D721Med (cell line): ENCODE results near the gene CAPN14.

Source experiments
- DNase-seq: peaks from one replicate; pipeline ENCODE4 v3.0.0; 2011; ENCODE audit warnings: low spot score; ENCODE audit not compliant: insufficient read length
- FAIRE-seq: peaks from 2 replicates; lab custom pipeline; 2011; peaks lifted over from hg19 to GRCh38; lab: Jason Lieb, UNC
- TF ChIP-seq, protein P1 (sequence below): IDR thresholded peaks from 2 replicates; pipeline ENCODE4 v1.5.1; 2012; ENCODE audit warnings: mild to moderate bottlenecking, control low read depth; ENCODE audit not compliant: insufficient read depth; ENCODE audit errors: missing control alignments

CAPN14 gene

GRCh38 chr2:31231571-31232302, 14.4 kb upstream of the CAPN14 start:
- DNase-seq (no peak), FAIRE-seq (no peak)
- TF ChIP-seq, protein P1, sequence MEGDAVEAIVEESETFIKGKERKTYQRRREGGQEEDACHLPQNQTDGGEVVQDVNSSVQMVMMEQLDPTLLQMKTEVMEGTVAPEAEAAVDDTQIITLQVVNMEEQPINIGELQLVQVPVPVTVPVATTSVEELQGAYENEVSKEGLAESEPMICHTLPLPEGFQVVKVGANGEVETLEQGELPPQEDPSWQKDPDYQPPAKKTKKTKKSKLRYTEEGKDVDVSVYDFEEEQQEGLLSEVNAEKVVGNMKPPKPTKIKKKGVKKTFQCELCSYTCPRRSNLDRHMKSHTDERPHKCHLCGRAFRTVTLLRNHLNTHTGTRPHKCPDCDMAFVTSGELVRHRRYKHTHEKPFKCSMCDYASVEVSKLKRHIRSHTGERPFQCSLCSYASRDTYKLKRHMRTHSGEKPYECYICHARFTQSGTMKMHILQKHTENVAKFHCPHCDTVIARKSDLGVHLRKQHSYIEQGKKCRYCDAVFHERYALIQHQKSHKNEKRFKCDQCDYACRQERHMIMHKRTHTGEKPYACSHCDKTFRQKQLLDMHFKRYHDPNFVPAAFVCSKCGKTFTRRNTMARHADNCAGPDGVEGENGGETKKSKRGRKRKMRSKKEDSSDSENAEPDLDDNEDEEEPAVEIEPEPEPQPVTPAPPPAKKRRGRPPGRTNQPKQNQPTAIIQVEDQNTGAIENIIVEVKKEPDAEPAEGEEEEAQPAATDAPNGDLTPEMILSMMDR, result no peak

DNA sequence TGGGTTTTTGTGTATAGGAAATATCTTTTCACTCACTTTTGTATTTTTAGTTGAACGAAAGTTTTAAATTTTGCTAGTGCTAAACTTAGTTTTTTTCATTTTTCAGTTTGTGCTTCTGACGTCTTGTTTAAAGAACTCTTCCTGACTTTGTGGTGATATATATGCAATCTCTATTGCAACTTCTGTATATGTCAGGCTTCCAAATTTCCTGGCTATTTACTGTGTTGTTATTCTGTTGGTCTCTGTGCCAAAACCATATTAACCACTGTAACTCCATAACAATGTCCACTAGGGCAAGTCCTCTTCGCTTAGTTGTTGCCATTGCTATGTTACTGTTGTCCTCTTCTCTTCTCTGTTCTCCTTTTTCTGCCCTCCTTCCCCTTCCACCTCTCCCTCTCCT, 13.4 kb upstream of the CAPN14 start:
- TF ChIP-seq, protein P1, result no peak
- DNase-seq (no peak), FAIRE-seq (no peak)

DNA sequence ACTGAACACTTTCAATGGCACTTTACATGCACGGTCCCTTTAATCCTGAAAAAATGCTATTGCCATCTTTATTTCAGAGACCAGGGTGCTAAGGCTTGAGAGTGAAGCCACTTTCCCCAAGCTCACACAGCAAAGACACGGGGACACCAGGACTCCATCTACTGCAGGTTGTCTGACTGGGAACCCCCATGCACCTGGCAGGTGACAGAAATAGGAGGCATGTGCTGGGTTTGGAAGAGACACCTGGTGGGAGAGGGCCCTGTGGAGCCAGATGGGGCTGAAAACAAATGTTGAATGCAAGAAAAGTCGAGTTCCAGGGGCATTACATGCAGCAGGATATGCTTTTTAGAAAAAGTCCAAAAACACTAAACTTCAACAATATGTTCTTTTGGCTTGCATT, 11.4 kb upstream of the CAPN14 start:
- TF ChIP-seq, protein P1, result no peak
- FAIRE-seq (no peak), DNase-seq (no peak)

GRCh38 chr2:31227711-31228125, 10.4 kb upstream of the CAPN14 start:
- no peak for DNase-seq
- TF ChIP-seq, protein P1, result no peak
- FAIRE-seq, result no peak

DNA sequence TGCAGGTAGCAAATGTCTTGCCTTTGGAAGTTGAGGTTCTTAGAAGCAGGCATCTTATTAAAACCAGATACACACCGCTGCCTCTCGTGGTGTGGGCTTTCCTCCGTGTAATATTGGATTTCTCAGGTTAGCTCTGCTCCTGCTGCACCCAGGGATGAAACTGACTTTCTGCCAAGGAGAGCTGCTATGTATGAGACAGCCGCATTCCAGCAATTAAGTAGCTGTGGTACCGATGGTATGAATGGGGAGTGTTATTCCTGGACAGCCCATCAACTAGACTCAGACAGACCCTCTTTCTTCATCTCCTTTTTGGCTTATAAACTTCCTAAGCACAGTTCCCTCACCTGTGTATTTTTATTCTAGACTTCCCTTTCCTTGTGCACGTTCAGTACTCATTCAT, 9.8 kb upstream of the CAPN14 start:
- TF ChIP-seq, protein P1, result no peak
- FAIRE-seq (no peak), DNase-seq (no peak)

DNA sequence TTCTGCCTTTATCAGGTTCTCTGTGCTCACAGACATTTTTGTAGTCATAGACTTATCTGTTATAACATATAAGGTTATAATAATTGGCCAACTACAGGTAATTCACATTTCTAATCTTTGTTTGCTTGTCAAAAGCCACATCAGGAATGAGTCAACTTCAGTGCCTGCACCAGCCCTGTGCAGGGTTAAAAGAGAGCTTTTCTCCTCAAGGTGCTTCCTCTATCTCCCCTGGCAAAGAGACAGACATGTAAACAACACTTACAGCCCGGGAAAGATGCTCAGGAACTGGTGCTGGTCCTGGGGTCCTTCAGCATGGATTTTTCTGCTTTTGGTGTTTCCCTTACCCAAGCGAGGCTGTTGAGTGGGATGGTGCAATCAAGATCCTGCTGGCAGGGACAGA, 9.0 kb upstream of the CAPN14 start:
- FAIRE-seq (no peak), DNase-seq (no peak)
- TF ChIP-seq, protein P1, result no peak

GRCh38 chr2:31223749-31224148, 6.4 kb upstream of the CAPN14 start:
- no peak for FAIRE-seq
- TF ChIP-seq, protein P1, result no peak
- DNase-seq, result no peak
